Suprapubic skin (tissue), 4 donors: ENCODE data around the gene CDYL2. TPM values are rescaled to one million over a fixed set of nuclear protein-coding genes. Genes with fewer than 3 reads are reported as not detected.

Experiments
- DNase-seq, 2 donors: peaks; one replicate each; pipeline ENCODE4 v3.0.0-alpha.2; 2019; ENCODE audit warnings: low spot score in 2 of 2
- H3K27ac ChIP-seq: fragments of 200-600 bp; sonication (generic); one replicate; pipeline ENCODE4 v1.5.1; 2019
- H3K27me3 ChIP-seq: fragments of 200-600 bp; sonication (generic); one replicate; pipeline ENCODE4 v1.5.1; 2019
- H3K36me3 ChIP-seq: fragments of 200-600 bp; sonication (generic); one replicate; pipeline ENCODE4 v1.5.1; 2019
- H3K4me1 ChIP-seq: fragments of 200-600 bp; sonication (generic); one replicate; pipeline ENCODE4 v1.5.1; 2019
- H3K4me3 ChIP-seq: fragments of 200-600 bp; sonication (generic); one replicate; pipeline ENCODE4 v1.5.1; 2019; ENCODE audit warnings: mild to moderate bottlenecking
- H3K9me3 ChIP-seq: fragments of 200-600 bp; sonication (generic); one replicate; pipeline ENCODE4 v1.5.1; 2019
- EP300 ChIP-seq: sonication (generic); formaldehyde crosslinking; IDR thresholded peaks from one replicate; pipeline ENCODE4 v1.6.1; 2017; ENCODE audit warnings: antibody characterized with exemption
- POLR2A ChIP-seq, 2 donors: fragments of 450-650 bp; IDR thresholded peaks; one replicate each; pipeline ENCODE4 v1.6.1; 2017; ENCODE audit warnings: antibody characterized with exemption in 2 of 2, mild to moderate bottlenecking in 2 of 2, moderate library complexity in 2 of 2
- POLR2AphosphoS5 ChIP-seq, 3 donors: sonication (generic); formaldehyde crosslinking; IDR thresholded peaks; one replicate each; pipeline ENCODE4 v1.6.1; 2017; ENCODE audit warnings: antibody characterized with exemption in 3 of 3
- WGBS: methylation state at CpG from one replicate; pipeline ENCODE4 v1.1.5; 2018; 5-methylcytosine and 5-hydroxymethylcytosine counted together
- total RNA-seq, 4 donors: library from RNA; depleted of rRNA; stranded (reverse); fragments of >200 nt; gene quantifications; one replicate each; pipeline ENCODE4 v1.1.0, GENCODE V29; 2016
- TF ChIP-seq, protein P1 (sequence below), 2 donors: fragments of 200-600 bp in 1 of 2; fragments of 450-650 bp in 1 of 2; sonication (generic) in 1 of 2; IDR thresholded peaks; one replicate each; pipeline ENCODE4 v1.5.1; 2016 to 2019; ENCODE audit warnings: antibody characterized with exemption in 2 of 2, mild to moderate bottlenecking in 1 of 2, moderate library complexity in 1 of 2

CDYL2 gene
- total RNA-seq, 4 donors from 2014 or later, result 2.8 to 8.2 (median 3.9) TPM

DNA sequence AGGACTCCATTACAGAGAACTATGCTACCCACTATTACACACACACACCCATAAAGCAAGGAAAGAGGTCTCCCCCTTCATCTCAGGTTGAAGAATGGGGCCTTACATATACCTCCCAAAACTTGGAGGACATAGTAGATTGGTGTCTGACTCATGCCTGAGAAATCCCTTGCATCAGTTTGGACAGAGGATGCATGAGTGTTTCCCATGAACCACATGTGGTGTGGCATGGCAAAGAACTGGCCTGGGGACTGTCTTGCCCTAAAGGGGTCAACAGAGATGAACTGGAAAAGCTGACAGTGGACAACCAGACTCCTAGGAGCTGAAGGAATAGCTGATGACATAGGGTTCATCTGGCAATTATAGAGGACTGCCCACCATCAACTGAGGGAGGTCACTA is 209.6 kb downstream of the CDYL2 start:
- H3K36me3 ChIP-seq, result no peaks in the 10 kb centered on the region
- no peak overlapping the region for H3K4me3 ChIP-seq
- H3K27ac ChIP-seq, result no peak overlapping the region
- no peaks in the 10 kb centered on the region for H3K27me3 ChIP-seq
- H3K9me3 ChIP-seq, result no peaks in the 10 kb centered on the region
- DNase-seq, result no peak
- H3K4me1 ChIP-seq, result no peaks in the 10 kb centered on the region
- TF ChIP-seq POLR2A (IDR thresholded peaks at IDR 0.05) (no peak), EP300 (no peak), POLR2AphosphoS5 (IDR thresholded peaks at IDR 0.05) (no peak)
- TF ChIP-seq, protein P1, sequence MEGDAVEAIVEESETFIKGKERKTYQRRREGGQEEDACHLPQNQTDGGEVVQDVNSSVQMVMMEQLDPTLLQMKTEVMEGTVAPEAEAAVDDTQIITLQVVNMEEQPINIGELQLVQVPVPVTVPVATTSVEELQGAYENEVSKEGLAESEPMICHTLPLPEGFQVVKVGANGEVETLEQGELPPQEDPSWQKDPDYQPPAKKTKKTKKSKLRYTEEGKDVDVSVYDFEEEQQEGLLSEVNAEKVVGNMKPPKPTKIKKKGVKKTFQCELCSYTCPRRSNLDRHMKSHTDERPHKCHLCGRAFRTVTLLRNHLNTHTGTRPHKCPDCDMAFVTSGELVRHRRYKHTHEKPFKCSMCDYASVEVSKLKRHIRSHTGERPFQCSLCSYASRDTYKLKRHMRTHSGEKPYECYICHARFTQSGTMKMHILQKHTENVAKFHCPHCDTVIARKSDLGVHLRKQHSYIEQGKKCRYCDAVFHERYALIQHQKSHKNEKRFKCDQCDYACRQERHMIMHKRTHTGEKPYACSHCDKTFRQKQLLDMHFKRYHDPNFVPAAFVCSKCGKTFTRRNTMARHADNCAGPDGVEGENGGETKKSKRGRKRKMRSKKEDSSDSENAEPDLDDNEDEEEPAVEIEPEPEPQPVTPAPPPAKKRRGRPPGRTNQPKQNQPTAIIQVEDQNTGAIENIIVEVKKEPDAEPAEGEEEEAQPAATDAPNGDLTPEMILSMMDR (IDR thresholded peaks at IDR 0.05), result no peak

DNA sequence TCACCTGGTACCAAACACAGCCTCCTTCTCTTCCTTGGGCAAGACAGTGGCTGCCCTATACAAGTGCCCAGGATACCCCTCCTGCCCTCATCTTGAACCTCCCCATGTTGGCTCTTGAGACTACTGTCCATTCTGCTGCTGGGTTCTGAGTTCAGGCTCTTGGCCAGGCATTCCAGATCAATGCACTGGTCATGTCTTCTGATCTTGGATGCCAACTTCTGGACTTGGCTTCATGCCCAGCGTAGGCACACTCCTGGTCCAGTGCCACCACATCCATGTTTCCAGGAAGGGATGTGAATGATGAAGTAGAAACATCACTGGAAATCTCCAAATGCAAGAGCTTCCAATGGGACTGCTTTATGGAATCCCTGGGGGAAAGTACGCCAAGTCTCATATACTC is 212.1 kb downstream of the CDYL2 start:
- Histone ChIP-seq H3K4me3 (no peak overlapping the region), H3K4me1 (no peaks in the 10 kb centered on the region), H3K27me3 (no peaks in the 10 kb centered on the region), H3K9me3 (no peaks in the 10 kb centered on the region), H3K36me3 (no peaks in the 10 kb centered on the region), H3K27ac (no peak overlapping the region)
- no peak for DNase-seq
- 90% methylated on average over 2 of the region's 2 CpGs for WGBS
- TF ChIP-seq EP300 (no peak), POLR2AphosphoS5 (IDR thresholded peaks at IDR 0.05) (no peak), POLR2A (IDR thresholded peaks at IDR 0.05) (no peak)
- TF ChIP-seq, protein P1 (IDR thresholded peaks at IDR 0.05), result no peak

DNA sequence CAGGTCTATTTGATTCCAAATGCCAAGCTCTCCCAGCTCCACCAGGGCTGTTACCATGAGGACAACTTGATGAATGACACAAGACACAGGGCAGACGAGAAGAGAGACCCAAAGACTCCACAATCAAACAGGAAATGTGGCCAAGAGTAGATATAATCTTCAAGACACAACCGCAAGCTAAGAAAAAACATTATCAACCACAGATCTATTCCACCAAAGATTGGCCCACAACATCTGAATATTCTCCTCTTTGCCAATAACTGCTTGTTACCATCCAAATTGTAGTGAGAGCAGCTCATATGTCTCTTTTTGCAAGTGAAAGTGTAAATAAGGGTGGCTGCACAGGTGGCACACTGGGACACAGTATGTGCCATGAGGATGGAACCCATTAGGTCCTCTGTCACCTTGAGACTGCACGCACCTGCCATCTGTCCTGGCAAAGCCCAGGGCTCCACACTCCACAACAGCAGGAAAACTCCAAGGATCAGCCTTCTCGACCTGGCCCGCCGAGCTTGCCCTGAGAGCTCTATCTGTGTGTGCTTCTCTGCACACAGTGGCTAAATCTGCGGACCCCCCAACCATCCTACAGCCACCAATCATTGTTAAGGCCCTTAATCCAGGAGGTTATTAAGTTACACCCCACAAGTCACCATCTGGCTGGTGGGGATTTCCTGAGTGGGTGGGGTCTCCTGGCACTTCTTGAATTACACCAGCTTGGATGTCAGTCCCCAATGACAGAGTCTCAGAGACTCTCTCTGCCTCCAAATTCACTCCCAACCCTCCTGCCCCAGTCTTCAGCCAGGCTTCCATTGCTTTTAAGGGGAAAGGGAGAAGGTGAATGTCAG is 213.1 kb downstream of the CDYL2 start:
- TF ChIP-seq POLR2A (IDR thresholded peaks at IDR 0.05) (no peak), POLR2AphosphoS5 (IDR thresholded peaks at IDR 0.05) (no peak), EP300 (no peak)
- TF ChIP-seq, protein P1 (IDR thresholded peaks at IDR 0.05), result no peak
- 66% methylated on average over 6 of the region's 7 CpGs for WGBS
- DNase-seq, result no peak
- H3K27ac ChIP-seq, result no peak overlapping the region
- H3K4me1 ChIP-seq, result no peaks in the 10 kb centered on the region
- no peaks in the 10 kb centered on the region for H3K27me3 ChIP-seq
- no peaks in the 10 kb centered on the region for H3K36me3 ChIP-seq
- no peak overlapping the region for H3K4me3 ChIP-seq
- no peaks in the 10 kb centered on the region for H3K9me3 ChIP-seq

DNA sequence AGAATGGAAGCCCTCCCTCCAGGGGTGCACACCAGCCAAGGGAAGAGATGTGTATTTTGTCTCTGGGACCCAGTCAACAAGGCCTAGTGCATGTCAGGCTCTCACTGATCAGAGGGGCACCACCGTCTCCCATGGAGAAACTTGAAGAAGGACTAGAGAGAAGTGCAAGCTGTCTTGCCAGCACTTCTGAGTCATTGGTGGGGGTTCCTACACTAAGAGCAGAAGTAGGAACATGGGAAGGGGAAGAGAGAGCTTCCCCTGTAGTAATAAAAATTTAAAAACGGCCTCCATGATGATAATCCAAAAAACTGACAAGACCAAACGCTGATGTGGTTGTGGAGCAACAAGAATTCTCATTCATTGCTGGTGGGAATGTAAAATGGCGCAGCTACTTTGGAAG is 217.3 kb downstream of the CDYL2 start:
- no peak overlapping the region for H3K4me3 ChIP-seq
- no peaks in the 10 kb centered on the region for H3K36me3 ChIP-seq
- no peaks in the 10 kb centered on the region for H3K9me3 ChIP-seq
- WGBS, result 92% methylated on average over 4 of the region's 4 CpGs
- TF ChIP-seq, protein P1 (IDR thresholded peaks at IDR 0.05), result no peak
- no peak for TF ChIP-seq EP300
- TF ChIP-seq POLR2A (IDR thresholded peaks at IDR 0.05), result no peak
- TF ChIP-seq POLR2AphosphoS5 (IDR thresholded peaks at IDR 0.05), result no peak
- no peaks in the 10 kb centered on the region for H3K27me3 ChIP-seq
- no peak for DNase-seq
- no peak overlapping the region for H3K27ac ChIP-seq
- no peaks in the 10 kb centered on the region for H3K4me1 ChIP-seq

DNA sequence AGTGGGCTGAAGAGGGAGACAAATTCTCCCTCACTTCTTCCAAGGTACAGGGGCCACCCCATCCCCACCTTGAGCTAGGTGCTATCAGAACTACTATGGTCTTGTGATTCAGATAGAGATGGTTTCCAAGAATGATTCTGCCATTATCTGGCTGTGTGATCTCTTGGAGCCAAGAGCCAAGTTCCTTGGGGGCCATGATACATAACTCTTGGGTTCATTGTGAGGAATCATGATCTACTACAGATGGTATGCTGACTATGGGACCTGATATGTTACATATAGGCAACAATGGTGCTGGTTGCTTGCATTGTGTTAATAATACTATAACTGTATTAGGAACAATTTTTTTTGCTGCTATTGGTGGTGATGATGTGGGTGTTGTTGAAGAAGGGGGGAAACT is 217.9 kb downstream of the CDYL2 start:
- H3K27ac ChIP-seq, result no peak overlapping the region
- no peak for TF ChIP-seq POLR2A (IDR thresholded peaks at IDR 0.05)
- TF ChIP-seq POLR2AphosphoS5 (IDR thresholded peaks at IDR 0.05), result no peak
- TF ChIP-seq, protein P1 (IDR thresholded peaks at IDR 0.05), result no peak
- TF ChIP-seq EP300, result no peak
- H3K27me3 ChIP-seq, result no peaks in the 10 kb centered on the region
- no peak overlapping the region for H3K4me3 ChIP-seq
- no peaks in the 10 kb centered on the region for H3K36me3 ChIP-seq
- H3K9me3 ChIP-seq, result no peaks in the 10 kb centered on the region
- no peak for DNase-seq
- no peaks in the 10 kb centered on the region for H3K4me1 ChIP-seq
